ENCODE measurements around the gene SLC13A3.

DNA sequence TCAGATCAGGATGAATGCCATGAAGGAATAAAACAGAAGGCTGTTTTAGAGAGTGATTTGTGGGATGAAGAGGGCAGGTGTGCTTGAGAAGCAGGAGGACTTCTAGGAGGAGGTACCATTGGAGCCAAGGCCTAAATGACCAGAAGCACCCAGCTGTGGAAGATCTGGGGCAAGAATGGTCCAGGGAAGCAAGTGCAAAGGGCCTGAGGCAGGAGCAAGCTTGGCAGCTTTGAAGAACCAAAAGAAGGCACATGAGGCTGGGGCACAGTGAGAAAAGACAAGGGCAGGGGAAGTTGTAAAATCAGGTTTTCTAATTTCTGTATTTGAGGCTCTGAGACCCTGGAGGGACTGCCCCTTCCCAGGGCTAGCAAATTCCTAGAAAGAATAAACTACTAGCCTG lies 9.8 kb downstream of the SLC13A3 start:
- TF ChIP-seq, protein P1, sequence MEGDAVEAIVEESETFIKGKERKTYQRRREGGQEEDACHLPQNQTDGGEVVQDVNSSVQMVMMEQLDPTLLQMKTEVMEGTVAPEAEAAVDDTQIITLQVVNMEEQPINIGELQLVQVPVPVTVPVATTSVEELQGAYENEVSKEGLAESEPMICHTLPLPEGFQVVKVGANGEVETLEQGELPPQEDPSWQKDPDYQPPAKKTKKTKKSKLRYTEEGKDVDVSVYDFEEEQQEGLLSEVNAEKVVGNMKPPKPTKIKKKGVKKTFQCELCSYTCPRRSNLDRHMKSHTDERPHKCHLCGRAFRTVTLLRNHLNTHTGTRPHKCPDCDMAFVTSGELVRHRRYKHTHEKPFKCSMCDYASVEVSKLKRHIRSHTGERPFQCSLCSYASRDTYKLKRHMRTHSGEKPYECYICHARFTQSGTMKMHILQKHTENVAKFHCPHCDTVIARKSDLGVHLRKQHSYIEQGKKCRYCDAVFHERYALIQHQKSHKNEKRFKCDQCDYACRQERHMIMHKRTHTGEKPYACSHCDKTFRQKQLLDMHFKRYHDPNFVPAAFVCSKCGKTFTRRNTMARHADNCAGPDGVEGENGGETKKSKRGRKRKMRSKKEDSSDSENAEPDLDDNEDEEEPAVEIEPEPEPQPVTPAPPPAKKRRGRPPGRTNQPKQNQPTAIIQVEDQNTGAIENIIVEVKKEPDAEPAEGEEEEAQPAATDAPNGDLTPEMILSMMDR (IDR thresholded peaks at IDR 0.05; ENCODE audit: insufficient read depth, low read depth, low read length): no peak
- TF ChIP-seq EZH2 (IDR thresholded peaks at IDR 0.05; ENCODE audit: insufficient read depth, low read length): no peak

All from astrocyte (in vitro differentiated cells and primary cell).